ENCODE measurements around the gene HTR1E. TPM values are rescaled to one million over a fixed set of nuclear protein-coding genes. Genes with fewer than 3 reads are reported as not detected.

HTR1E gene
- total RNA-seq, 6 experiments from 2014 or later: not detected

- ATAC-seq: no peak
- WGBS (ENCODE audit: insufficient coverage, low coverage, low lambda C conversion rate, missing lambda C conversion rate): 52% methylated on average over 3 of the region's 6 CpGs
- no peak for TF ChIP-seq CTCF (IDR thresholded peaks at IDR 0.05)
- TF ChIP-seq POLR2A (IDR thresholded peaks at IDR 0.05): no peak
These were observed 5.6 kb downstream of the HTR1E start for GRCh38 chr6:86942769-86943516.

GRCh38 chr6:86943819-86944407 lies 6.6 kb downstream of the HTR1E start:
- H3K4me1 ChIP-seq: no peaks in the 10 kb centered on the region
- H3K9me3 ChIP-seq: no peaks in the 10 kb centered on the region
- no peak for ATAC-seq
- WGBS (ENCODE audit: insufficient coverage, low coverage, low lambda C conversion rate, missing lambda C conversion rate): 0% methylated on average over 1 of the region's 5 CpGs
- TF ChIP-seq POLR2A (IDR thresholded peaks at IDR 0.05) (no peak), CTCF (IDR thresholded peaks at IDR 0.05) (no peak)
- H3K27me3 ChIP-seq: no peaks in the 10 kb centered on the region
- no peak overlapping the region for H3K4me3 ChIP-seq
- H3K27ac ChIP-seq: no peak overlapping the region
- no peak for DNase-seq
- no peaks in the 10 kb centered on the region for H3K36me3 ChIP-seq
- intact Hi-C loops (cut with DNase I): no loop called here

More at GRCh38 chr6:86942769-86943516, 5.6 kb downstream of the HTR1E start:
- H3K4me3 ChIP-seq: no peak overlapping the region
- H3K27me3 ChIP-seq: no peaks in the 10 kb centered on the region
- intact Hi-C loops (cut with DNase I): no loop called here
- no peak overlapping the region for H3K27ac ChIP-seq
- no peaks in the 10 kb centered on the region for H3K9me3 ChIP-seq
- H3K36me3 ChIP-seq: no peaks in the 10 kb centered on the region
- no peaks in the 10 kb centered on the region for H3K4me1 ChIP-seq
- DNase-seq: no peak

- Histone ChIP-seq H3K4me1 (no peaks in the 10 kb centered on the region), H3K4me3 (no peak overlapping the region), H3K36me3 (no peaks in the 10 kb centered on the region), H3K9me3 (no peaks in the 10 kb centered on the region), H3K27ac (no peak overlapping the region), H3K27me3 (no peaks in the 10 kb centered on the region)
- no peak for ATAC-seq
- intact Hi-C loops (cut with DNase I): no loop called here
- 48% methylated on average over 3 of the region's 3 CpGs for WGBS (ENCODE audit: insufficient coverage, low coverage, low lambda C conversion rate, missing lambda C conversion rate)
- DNase-seq: no peak
- no peak for TF ChIP-seq CTCF (IDR thresholded peaks at IDR 0.05)
- TF ChIP-seq POLR2A (IDR thresholded peaks at IDR 0.05): no peak
These were observed 12.4 kb downstream of the HTR1E start for GRCh38 chr6:86949771-86950170.

- no peak for TF ChIP-seq CTCF (IDR thresholded peaks at IDR 0.05)
- Histone ChIP-seq H3K4me3 (no peak overlapping the region), H3K4me1 (no peaks in the 10 kb centered on the region), H3K27ac (no peak overlapping the region), H3K36me3 (no peaks in the 10 kb centered on the region), H3K27me3 (no peaks in the 10 kb centered on the region), H3K9me3 (no peaks in the 10 kb centered on the region)
- intact Hi-C loops (cut with DNase I): no loop called here
- DNase-seq (no peak), ATAC-seq (no peak)
- WGBS (ENCODE audit: insufficient coverage, low coverage, low lambda C conversion rate, missing lambda C conversion rate): 22% methylated on average over 1 of the region's 1 CpG
These were observed 15.7 kb downstream of the HTR1E start for GRCh38 chr6:86952991-86953390.

Measured in right lobe of liver (tissue), 6 donors.